DMS153 treated with DMSO at 0.1 percent for 48 hours (cell line): ENCODE results near the gene UNC119B.
"Not testable (repeated sequence)": the region's sequence is repeated elsewhere in the genome, so short reads cannot be mapped to it uniquely, and the experiment has no call there.

Experiments
- DNase-seq: peaks from one replicate; lab custom pipeline; 2025; ENCODE audit not compliant: unreplicated experiment; lab: John Stamatoyannopoulos, UW

Gene UNC119B

DNA sequence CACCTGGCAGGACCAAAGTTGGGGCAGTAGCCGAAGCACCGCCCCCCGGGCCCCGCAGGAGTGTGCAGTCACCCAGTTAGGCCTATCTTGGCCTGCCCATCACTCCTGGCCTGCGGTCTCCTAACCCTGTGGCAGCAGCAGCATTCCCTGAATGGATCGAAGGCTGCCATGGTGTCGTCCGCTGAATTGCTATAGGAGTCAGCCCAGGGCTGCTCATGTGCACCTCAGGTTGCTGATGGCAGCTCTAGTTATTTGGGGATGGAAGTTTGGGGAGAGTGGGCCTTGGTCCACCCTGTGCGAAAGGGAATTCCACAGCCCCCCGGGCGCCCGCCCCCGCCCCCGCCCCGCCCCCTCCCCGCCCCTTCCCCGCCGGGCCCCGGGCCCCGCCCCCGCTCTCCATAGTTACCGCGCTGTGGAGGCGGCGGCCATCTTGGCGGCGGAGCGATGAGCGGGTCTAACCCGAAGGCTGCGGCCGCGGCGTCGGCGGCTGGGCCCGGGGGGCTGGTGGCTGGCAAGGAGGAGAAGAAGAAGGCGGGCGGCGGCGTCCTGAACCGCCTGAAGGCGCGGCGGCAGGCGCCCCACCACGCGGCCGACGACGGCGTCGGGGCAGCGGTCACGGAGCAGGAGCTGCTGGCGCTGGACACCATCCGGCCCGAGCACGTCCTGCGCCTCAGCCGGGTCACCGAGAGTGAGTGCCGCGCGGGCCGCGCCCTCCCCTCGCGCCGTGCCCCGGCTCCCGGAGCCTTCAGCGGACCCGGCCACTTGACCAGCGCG is at the start of gene UNC119B:
Gene UNC119B, plus strand, starts transcription at position 428 of the 774 bp plus-strand sequence. Its CDS starts 17 bp downstream, at position 445.
- no peak for DNase-seq

DNA sequence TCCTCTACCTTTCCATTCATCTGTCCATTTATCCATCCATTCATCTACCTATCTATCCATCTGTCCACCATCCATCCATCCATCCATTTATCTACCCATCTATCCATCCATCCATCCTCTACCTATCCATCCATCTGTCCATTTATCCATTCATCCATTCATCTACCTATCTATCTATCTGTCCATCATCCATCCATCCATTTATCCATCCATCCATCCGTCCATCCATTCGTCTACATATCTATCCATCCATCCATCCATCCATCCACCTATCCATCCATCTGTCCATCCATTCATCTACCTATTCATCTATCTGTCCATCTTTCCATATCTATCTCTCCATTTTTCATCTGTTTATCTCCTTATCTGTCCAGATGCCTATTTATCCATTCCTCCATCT is 48.8 kb upstream of the UNC119B start:
- DNase-seq, result no peak

DNA sequence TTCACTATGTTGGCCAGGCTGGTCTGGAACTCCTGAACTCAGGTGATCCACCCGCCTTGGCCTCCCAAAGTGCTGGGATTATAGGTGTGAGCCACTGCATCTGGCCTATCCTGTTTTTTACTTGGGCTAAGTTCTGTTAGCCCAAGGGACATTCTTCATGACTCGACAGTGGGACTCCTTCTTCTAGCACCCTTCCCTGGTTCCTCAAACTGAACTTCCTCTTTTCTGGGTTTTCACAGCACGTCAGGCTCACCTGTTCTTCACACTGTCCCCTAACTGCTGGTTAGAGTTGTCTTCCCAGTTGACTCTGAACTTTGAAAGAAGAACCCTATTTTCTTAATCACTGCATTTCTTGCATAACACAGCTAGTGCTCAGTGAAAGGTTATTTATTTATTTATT is 47.4 kb upstream of the UNC119B start:
- no peak for DNase-seq

DNA sequence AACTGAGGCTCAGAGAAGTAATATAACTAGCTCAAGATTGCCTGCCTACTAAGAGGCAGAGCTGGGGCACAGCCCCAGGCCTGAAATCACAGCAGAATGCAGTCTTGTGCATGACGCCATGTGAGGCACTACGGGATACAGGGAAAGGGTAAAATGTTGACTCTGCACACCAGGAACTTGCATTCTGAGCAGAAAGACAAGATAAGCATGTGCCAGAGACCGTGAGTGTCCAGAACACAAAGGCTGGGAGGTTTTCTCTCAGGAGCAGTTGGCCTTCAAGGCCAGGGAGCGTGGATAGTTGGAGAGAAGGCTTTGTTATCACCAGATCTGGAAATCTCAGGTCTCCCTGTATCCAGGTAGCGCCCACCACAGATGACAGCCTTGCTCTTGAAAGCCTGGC is 46.5 kb upstream of the UNC119B start:
- DNase-seq, result no peak

DNA sequence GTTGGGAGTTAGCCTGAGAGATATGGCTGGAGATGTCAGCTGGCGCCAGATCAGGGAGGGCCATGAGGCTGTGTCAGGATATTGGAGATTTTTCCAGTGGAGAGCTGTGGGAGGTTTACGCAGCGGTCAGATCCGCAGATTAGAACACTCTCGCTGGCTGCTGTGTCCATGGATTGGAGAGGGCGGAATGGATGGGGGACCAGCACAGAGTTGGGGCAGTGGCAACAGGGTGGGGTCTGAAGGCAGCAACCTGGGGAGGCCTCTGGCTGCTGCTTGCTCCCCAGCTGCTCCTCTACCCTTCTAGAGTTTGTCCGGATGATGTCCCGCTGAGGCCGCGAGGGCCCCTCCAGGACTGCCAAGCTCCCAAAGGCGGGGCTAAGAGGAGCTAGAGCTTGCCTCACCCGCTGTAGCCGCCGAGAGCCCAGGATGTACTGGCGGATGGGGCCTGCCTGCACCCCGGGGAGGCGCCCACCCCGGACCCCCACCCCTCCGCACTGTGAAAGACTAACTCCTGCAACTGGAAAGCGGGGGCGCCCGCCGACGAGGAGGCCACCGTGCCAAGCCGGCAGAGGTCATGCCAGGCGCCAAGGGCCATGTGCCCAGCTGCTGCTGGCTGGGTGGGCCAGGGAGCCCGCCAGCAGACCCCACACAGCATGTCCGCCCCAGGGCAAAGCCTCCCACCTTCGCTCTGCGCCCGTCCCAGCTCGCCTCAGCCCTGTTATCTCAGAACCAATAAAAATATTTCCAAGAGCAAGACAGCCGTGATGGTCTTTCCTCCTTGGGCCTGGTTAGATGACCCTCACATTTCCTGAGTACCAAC is 43.5 kb upstream of the UNC119B start:
- DNase-seq, result no peak

DNA sequence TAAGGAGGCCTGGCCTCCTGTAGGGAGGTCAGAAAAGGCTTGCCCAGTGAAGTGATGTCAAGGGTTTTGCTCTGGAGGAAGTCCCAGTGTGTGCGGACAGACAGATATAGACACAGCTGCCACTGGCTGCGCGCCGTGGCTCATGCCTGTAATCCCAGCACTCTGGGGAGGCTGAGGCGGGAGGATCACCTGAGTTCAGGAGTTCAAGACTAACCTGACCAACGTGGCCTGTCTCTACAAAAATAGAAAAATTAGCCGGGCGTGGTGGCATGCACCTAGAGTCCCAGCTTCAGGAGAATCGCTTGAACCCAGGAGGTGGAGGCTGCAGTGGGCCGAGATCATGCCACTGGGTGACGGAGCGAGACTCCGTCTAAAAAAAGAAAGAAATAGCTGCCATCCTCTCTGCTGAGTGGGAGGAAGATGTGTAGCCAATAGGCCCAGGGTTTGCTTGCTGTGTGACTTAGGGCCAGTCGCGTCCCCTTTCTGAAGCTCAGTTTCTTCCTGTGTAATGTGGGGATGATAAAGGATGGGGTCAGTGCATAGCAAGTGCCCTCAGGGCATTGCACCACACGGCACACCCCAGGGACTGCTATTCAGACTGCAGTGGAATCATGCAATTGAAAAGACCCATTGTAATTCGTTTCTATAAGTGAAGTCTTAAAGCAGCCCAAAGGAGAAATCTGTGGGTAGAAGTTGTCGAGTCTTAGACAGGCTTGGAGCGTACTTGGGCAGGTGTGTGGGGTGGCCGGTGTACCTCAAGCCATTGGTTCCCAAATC is 42.0 kb upstream of the UNC119B start:
- DNase-seq, result no peak

DNA sequence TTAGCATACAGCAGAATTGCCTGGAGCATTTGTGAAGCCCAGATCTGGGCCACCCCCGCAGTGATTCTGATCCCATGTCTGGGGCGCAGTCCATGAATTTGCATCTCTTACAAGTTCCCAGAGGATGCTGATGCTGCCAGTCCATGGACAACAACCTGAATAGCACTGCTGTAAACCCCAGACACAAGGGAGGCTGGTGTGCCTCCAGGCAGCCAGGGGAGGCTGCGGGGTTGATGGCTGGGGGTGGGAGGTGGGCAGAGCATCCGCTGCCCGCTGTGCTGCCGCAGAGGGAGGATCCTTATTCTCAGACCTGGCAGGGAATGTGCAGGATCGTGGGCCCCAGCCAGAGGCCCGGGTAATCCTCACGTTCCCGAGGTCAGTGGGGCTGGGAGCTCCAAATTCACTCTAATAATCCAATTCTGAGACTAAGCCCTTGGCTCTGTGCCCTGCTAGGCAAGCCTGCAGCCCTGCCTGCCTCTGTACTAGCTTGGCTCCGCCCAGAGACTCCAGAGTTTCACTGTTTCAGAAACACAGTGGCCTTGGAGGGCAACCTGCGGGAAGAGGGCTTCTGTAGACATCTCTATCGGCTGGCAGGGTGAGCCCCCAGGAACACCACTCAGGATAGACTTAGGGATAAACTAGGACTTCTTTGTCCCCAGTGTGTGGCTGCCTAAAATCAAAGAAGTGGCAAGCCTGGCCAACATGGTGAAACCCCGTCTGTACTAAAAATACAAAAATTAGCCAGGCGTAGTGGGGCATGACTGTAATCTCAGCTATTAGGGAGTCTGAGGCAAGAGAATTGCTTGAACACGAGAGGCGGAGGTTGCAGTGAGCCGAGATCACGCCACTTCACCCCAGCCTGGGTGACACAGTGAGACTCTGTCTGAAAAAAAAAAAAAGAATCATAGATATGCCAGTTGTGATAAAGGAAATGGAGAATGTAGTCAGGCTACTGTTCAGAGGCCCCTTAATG is 41.1 kb upstream of the UNC119B start:
- DNase-seq, result no peak

DNA sequence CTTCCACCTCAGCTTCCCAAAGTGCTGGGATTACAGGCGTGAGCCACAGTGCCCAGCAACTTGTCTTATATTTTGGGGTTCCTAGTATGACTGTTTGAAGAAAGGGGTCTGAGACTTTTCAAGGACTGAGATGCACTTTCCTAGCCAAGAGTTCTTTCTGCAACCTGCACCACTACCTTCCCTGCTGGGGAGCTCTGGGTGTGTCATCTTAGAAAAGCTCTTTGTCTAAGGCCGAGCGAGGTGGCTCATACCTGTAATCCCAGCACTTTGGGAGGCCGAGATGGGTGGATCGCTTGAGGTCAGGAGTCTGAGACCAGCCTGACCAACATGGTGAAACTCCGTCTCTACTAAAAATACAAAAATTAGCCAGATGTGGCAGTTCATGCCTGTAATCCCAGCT is 40.0 kb upstream of the UNC119B start:
- DNase-seq, result not testable (repeated sequence)

DNA sequence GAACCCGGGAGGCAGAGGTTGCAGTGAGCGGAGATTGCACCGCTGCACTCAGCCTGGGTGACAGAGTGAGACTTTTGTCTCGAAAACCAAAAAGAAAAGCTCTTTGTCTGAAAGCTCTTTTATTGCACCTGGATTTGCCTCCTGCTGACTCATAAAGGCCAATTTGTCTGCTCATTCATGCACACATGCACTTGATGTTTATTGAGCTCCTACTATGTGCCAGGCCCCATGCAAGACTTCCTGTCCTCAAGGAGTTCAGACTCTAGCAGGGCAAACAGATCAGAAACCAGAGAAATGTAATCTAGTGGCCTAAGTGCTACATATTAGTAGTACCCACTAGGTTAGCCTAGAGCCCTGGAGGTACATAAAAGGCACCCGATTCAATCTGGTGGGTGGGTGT is 39.6 kb upstream of the UNC119B start:
- no peak for DNase-seq

DNA sequence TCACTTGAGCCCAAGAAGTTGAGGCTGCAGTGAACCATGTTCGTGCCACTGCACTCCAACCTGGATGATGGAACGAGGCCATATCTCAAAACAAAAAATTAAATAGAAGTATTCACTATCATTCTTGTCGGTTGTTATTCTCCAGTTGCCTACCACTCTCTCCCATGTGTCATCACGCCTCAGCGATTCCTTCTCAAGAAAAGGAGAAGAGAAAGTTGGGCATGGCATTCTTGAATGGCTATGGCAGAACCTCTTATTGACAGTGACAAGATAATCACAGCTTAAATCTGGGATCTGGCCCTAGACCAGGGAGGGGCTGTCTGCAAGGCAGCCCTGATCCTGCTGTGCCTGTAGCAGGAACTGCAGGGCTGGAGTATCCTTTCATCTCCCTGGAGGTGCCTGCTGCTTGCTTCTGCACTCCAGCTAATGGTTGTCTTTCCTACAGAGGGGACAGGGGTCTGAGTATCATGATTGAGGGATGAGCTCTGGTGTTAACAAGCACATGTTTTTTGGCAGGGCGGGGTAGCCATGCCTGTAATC is 36.1 kb upstream of the UNC119B start:
- no peak for DNase-seq

DNA sequence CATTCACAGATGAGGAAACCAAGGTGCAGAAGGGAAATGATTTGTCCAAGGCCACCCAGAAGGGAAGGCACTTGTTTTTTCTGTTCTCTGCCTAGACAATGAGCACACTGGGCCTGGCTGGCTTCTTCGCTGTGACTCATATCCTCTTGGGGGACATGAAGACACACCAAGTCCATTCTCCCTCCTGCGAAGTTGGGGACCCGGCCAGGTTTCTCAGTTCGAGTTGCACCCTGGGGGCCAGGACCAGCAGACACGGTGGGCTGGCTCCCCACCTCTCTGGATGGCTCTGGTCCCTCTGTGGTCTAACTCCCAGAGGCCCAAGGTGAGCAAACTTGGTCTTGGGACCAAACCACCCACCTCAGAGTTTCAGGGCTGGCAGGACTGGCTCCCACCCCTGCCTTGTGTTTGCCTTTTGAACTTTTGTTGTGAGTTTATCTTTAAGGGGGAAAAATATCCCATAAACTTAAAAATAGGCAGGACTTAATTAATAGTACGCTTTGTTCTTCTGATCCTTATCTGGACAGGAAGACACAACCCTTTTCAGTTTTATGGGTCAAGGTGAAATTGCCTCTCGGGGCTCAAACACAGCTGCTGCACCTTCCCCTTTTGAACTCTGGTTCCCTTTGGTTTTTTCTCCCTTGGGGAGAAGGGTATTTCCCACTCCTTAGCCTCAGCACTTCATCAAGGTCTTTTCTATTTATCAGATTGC is 32.3 kb upstream of the UNC119B start:
- DNase-seq, result no peak

DNA sequence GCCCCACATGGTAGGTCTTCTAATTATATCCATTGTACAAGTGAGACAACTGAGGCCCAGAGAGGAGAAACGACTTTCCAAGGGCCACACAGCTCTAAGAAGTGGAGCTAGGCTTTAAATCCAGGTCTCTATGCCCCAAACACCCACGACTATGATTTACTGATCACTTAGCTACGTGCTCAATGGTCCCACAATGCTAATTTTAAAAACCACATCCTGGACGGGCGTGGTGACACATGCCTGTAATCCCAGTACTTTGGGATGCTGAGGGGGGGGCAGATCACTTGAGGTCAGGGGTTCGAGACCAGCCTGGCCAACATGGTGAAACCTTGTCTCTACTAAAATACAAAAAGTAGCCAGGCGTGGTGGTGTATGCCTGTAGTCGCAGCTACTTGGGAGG is 31.7 kb upstream of the UNC119B start:
- no peak for DNase-seq

DNA sequence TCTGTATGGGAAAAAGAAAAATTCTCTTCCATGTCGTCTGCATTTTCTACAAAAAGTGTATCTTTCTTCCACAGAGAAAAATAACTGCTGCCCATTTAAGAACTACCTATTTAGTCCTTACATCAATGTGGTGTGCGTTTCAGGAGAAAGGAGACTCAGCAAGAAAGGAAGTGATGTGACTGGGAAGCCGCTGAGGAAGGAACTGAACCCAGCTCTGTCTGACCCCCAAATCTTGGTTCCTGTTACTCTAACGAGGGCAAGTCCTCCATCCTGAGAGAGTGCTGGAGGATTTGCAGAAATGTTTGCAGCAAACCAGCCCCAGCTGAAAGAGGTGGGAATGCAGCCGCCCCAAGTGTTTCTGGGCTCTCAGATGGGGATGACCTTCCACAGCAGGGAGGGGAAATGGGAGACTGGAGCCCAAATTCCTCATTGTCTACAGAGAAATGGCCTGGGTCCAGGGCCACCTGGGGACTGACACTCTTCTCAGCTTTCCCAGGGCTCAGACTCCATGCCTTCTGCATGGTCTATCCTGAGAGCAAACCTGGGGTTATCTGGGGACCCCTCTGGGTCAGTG is 30.0 kb upstream of the UNC119B start:
- DNase-seq, result no peak

DNA sequence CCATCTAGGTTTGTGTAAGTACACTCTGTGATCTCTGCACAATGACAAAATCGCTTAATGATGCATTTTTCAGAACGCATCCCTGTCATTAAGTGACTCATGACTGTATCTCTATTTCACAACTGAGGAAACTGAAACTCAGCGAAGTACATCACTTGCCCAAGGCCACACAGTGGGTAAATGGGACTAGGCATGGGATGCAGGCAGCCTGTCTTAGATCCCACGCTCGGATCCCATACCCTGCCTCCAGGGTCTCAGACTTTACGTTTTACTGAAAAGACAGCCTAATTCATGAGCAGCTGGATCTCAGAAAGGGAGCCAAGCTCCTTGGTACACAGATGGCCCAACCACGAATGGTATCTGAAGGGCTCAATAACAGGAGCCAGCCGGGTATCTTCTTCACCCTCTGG is 25.7 kb upstream of the UNC119B start:
- no peak for DNase-seq

DNA sequence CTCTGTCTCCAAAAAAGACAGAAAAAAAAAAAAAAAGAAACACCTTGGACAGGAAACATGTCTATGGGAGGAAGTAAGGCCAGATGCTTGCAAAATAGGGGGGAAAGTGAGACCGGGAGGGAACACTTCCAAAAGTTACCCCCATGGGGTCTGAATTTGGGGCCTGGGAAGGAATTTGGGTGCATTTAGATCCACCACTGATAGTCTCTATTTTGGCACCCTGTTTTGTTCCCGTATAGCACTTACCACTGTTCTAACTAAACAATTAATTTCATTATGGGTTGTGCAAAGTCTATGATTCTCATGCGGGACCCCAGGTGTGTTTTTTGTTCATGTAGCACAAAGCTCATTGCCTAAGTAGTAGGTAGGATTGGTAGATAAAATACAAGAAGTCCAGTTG is 24.7 kb upstream of the UNC119B start:
- no peak for DNase-seq

DNA sequence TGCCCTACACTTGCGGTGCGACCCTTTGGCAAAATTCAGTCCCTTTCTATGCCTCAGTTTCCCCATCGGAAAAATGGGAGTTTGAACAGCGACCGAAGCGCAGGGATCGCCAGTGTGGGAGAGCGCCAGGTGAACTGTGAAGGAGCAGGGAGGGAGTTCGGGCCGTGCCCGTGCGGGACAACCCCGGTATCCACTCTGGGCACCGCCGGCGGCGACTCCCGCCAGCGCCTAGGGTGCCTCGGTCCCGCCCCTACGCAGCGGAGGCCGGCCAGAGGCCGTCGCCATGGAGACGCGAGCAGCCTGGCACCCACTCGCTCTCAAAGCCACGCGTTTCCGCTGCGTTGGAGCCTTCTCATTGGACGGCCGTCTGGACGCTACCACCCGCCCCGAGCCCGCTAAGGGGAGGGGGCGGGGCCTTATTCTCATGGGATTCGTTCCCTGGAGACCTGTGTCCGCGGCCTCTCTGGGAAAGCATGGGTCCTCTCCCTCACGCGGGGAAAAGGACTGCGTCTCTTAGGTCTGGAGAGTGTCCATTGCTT is 24.0 kb upstream of the UNC119B start:
- DNase-seq, result peak; percentile 95

DNA sequence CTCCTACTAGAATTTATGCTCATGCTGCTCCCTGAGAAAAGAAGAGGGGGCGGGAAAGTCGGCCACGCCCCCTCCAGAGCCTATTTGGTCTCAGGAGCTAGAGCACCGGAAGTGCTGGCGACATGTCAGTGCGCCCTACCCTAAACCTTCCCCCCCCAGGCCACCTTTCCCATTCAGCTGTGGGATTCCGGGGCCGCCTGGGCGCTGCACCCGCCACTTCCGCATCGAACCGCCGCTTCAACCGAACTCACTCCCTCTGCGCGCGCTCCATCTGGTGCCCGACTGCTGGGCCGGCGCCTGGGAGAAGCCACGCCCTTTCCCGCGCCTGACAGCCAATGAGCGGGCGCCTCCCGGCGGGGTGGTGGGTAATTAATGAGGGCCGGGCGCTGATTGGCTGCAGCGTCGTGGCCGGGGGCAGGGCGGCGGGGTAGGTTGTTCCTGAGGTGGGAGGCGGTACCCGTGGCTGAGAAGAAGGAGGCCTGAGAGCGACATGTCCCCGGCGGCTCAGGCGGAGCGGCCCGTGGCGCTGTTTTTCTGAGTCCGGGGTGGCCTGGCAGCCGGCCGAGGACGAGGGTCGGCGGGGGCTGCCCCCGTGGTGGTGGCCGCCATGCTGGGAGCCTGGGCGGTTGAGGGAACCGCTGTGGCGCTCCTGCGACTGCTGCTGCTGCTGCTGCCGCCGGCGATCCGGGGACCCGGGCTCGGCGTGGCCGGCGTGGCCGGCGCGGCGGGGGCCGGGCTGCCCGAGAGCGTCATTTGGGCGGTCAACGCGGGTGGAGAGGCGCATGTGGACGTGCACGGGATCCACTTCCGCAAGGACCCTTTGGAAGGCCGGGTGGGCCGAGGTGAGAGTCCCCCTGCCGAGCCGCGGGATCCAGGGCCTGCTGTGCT is 23.3 kb upstream of the UNC119B start, which contains the start of gene MLEC:
Gene MLEC, plus strand, starts transcription at position 460 of the 888 bp plus-strand sequence. Its CDS starts 148 bp downstream, at position 608.
- peak; percentile 94 for DNase-seq
